NCI-H2171 (cell line): ENCODE measurements around the gene COL7A1.
"Not testable (repeated sequence)": the region's sequence is repeated elsewhere in the genome, so short reads cannot be mapped to it uniquely, and the experiment has no call there.

Experiments used
- DNase-seq: peaks from one replicate; lab custom pipeline; 2025; lab: John Stamatoyannopoulos, UW

The COL7A1 gene

GRCh38 chr3:48563382-48563918, 31.7 kb downstream of the COL7A1 start, which contains the start of gene UCN2:
Gene UCN2 (minus strand): TSS chr3:48563781. CDS start chr3:48563124, 657 bp downstream.
- DNase-seq: no peak

- DNase-seq: no peak
These were observed 32.6 kb downstream of the COL7A1 start for GRCh38 chr3:48562367-48563095.

- DNase-seq: no peak
These were observed 33.9 kb downstream of the COL7A1 start for GRCh38 chr3:48561045-48561736.

- DNase-seq: no peak
These were observed 34.5 kb downstream of the COL7A1 start for GRCh38 chr3:48560648-48561018.

GRCh38 chr3:48558493-48559134, 36.5 kb downstream of the COL7A1 start:
- DNase-seq: no peak

GRCh38 chr3:48556796-48557626, 38.1 kb downstream of the COL7A1 start, which contains the start of gene PFKFB4:
Gene PFKFB4 (minus strand): TSS chr3:48556803. CDS start chr3:48556777, 26 bp downstream.
- DNase-seq: peak; percentile 89

GRCh38 chr3:48555949-48556795, 39.0 kb downstream of the COL7A1 start:
- no peak for DNase-seq

- DNase-seq: no peak
These were observed 39.7 kb downstream of the COL7A1 start for GRCh38 chr3:48555231-48555948.

- no peak for DNase-seq
These were observed 41.0 kb downstream of the COL7A1 start for GRCh38 chr3:48553886-48554845.

GRCh38 chr3:48553361-48553760, 41.8 kb downstream of the COL7A1 start:
- DNase-seq: no peak

- DNase-seq: no peak
These were observed 42.8 kb downstream of the COL7A1 start for GRCh38 chr3:48552111-48552951.

GRCh38 chr3:48551651-48552050, 43.5 kb downstream of the COL7A1 start:
- not testable (repeated sequence) for DNase-seq

- DNase-seq: no peak
These were observed 46.1 kb downstream of the COL7A1 start for GRCh38 chr3:48548729-48549705.

GRCh38 chr3:48548126-48548525, 47.0 kb downstream of the COL7A1 start:
- no peak for DNase-seq

- DNase-seq: no peak
These were observed 48.8 kb downstream of the COL7A1 start for GRCh38 chr3:48546203-48546829.

GRCh38 chr3:48544141-48544540, 51.0 kb downstream of the COL7A1 start:
- DNase-seq: no peak
